Measurements from ENCODE around the gene ZBTB20.

DNA sequence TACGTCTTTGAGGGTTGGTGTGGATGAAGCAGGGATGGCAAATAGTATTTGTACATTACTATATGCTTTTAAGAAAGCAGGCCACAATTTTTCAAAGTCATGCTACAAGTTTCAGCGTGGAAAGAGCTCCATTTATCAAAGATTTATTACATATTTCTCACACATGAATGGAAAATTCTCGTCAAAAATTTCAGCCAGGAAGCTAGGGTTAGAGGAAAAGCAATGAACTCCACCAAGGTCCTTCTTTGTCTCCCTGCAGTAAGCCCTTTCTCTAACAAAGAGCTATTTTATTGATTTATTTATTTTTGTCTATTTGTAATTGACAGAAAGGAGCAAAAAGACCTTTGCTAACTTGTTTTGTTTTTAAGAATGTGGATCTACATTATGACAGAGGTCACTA lies 7.5 kb upstream of the ZBTB20 start:
- TF ChIP-seq, protein P1, sequence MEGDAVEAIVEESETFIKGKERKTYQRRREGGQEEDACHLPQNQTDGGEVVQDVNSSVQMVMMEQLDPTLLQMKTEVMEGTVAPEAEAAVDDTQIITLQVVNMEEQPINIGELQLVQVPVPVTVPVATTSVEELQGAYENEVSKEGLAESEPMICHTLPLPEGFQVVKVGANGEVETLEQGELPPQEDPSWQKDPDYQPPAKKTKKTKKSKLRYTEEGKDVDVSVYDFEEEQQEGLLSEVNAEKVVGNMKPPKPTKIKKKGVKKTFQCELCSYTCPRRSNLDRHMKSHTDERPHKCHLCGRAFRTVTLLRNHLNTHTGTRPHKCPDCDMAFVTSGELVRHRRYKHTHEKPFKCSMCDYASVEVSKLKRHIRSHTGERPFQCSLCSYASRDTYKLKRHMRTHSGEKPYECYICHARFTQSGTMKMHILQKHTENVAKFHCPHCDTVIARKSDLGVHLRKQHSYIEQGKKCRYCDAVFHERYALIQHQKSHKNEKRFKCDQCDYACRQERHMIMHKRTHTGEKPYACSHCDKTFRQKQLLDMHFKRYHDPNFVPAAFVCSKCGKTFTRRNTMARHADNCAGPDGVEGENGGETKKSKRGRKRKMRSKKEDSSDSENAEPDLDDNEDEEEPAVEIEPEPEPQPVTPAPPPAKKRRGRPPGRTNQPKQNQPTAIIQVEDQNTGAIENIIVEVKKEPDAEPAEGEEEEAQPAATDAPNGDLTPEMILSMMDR (IDR thresholded peaks at IDR 0.05; ENCODE audit: low read depth, low read length), result no peak
- no peak for TF ChIP-seq EZH2phosphoT487 (IDR thresholded peaks at IDR 0.05; ENCODE audit: low read depth)

Measured in OCI-LY3 (cell line).